GM12891 (cell line): ENCODE measurements around the gene SLC13A3.

Experiments
- POLR2A ChIP-seq: IDR thresholded peaks from 2 replicates; pipeline ENCODE4 v1.6.1; 2011; ENCODE audit warnings: low read depth, low read length, control low read depth
- POLR2AphosphoS5 ChIP-seq: IDR thresholded peaks from 2 replicates; pipeline ENCODE4 v1.6.1; 2011; ENCODE audit warnings: low read depth, low read length, control low read depth
- POU2F2 ChIP-seq: IDR thresholded peaks from 2 replicates; pipeline ENCODE4 v1.6.1; 2011; ENCODE audit warnings: low read depth, mild to moderate bottlenecking, control low read depth, low read length, moderate library complexity
- SPI1 ChIP-seq: IDR thresholded peaks from 2 replicates; pipeline ENCODE4 v1.6.1; 2011; ENCODE audit warnings: low read depth, low read length, control low read depth
- TAF1 ChIP-seq: IDR thresholded peaks from 2 replicates; pipeline ENCODE4 v1.6.1; 2011; ENCODE audit warnings: low read depth, low read length, control low read depth

GRCh38 chr20:46646122-46646521 is 5.1 kb downstream of the SLC13A3 start:
- TF ChIP-seq POLR2A (no peak), POU2F2 (no peak), POLR2AphosphoS5 (no peak), TAF1 (no peak), SPI1 (no peak)
